ENCODE measurements around the gene ZDHHC18. TPM values are rescaled to one million over a fixed set of nuclear protein-coding genes. Genes with fewer than 3 reads are reported as not detected.

The ZDHHC18 gene
- polyA plus RNA-seq, 3 donors: 3.1 to 46.6 (median 6.0) TPM

- no peaks in the 10 kb centered on the region for H3K27me3 ChIP-seq (ENCODE audit: control insufficient read depth in 2 of 2, insufficient read depth in 2 of 2, low read length in 2 of 2)
- H3K4me1 Mint-ChIP-seq: no peaks in the 10 kb centered on the region
- H3K36me3 Mint-ChIP-seq: peaks cover 47 to 66% of the 10 kb centered on the region in 2 donors
- peaks cover 45 to 65% of the 10 kb centered on the region in 2 donors for H3K36me3 ChIP-seq (replicated peaks in 1 of 2; ENCODE audit: control insufficient read depth in 1 of 2, insufficient read depth in 2 of 2, low read length in 2 of 2)
- H3K9me3 ChIP-seq (replicated peaks in 1 of 2; ENCODE audit: control insufficient read depth in 1 of 2, insufficient read depth in 1 of 2, low read length in 2 of 2): no peaks in the 10 kb centered on the region
- no peak for DNase-seq
- H3K9me3 Mint-ChIP-seq: no peaks in the 10 kb centered on the region
- WGBS (ENCODE audit: insufficient coverage): 100% methylated on average over 4 of the region's 11 CpGs
- H3K9ac ChIP-seq (ENCODE audit: insufficient read depth, low read length, poor library complexity, severe bottlenecking): no peak overlapping the region
- no peak overlapping the region for H3K4me3 Mint-ChIP-seq
- peak overlapping the region in 2 of 7 donors; percentile 23 to 48 for H3K27ac Mint-ChIP-seq
- H2AFZ ChIP-seq (ENCODE audit: insufficient read depth, low read depth, low read length, poor library complexity, severe bottlenecking): no peak overlapping the region
- no peak overlapping the region for H3K4me3 ChIP-seq (replicated peaks in 1 of 3; ENCODE audit: low read depth in 2 of 3, low read length in 3 of 3)
- peaks cover 21% of the 10 kb centered on the region for H4K20me1 ChIP-seq (ENCODE audit: insufficient read depth, low read length)
- intact Hi-C loops (cut with micrococcal nuclease): no loop called here
- H3K79me2 ChIP-seq (ENCODE audit: insufficient read depth, low read length): no peaks in the 10 kb centered on the region
- H3K4me2 ChIP-seq (replicated peaks; ENCODE audit: extremely low read depth, low read length, poor library complexity, severe bottlenecking): no peak overlapping the region
- H3K27me3 Mint-ChIP-seq (ENCODE audit: low read depth in 3 of 3): no peaks in the 10 kb centered on the region
- H3K4me1 ChIP-seq (ENCODE audit: control insufficient read depth in 1 of 2, insufficient read depth in 2 of 2, low read length in 2 of 2): no peaks in the 10 kb centered on the region
- no peak for TF ChIP-seq CTCF (IDR thresholded peaks at IDR 0.05)
- H3K27ac ChIP-seq (ENCODE audit: low read depth in 1 of 2, low read length in 2 of 2): no peak overlapping the region
Measured at GRCh38 chr1:26856181-26856580, 29.7 kb downstream of the ZDHHC18 start.

- H3K27ac Mint-ChIP-seq: no peak overlapping the region
- no peak for DNase-seq
- Histone ChIP-seq H2AFZ (ENCODE audit: insufficient read depth, low read depth, low read length, poor library complexity, severe bottlenecking) (no peak overlapping the region), H3K4me2 (replicated peaks; ENCODE audit: extremely low read depth, low read length, poor library complexity, severe bottlenecking) (no peak overlapping the region), H3K79me2 (ENCODE audit: insufficient read depth, low read length) (no peaks in the 10 kb centered on the region), H3K4me1 (ENCODE audit: control insufficient read depth in 1 of 2, insufficient read depth in 2 of 2, low read length in 2 of 2) (no peaks in the 10 kb centered on the region), H3K9me3 (replicated peaks in 1 of 2; ENCODE audit: control insufficient read depth in 1 of 2, insufficient read depth in 1 of 2, low read length in 2 of 2) (no peaks in the 10 kb centered on the region), H3K4me3 (replicated peaks in 1 of 3; ENCODE audit: low read depth in 2 of 3, low read length in 3 of 3) (no peak overlapping the region), H3K27me3 (ENCODE audit: control insufficient read depth in 2 of 2, insufficient read depth in 2 of 2, low read length in 2 of 2) (no peaks in the 10 kb centered on the region), H4K20me1 (ENCODE audit: insufficient read depth, low read length) (peaks cover 20% of the 10 kb centered on the region), H3K27ac (ENCODE audit: low read depth in 1 of 2, low read length in 2 of 2) (no peak overlapping the region), H3K36me3 (replicated peaks in 1 of 2; ENCODE audit: control insufficient read depth in 1 of 2, insufficient read depth in 2 of 2, low read length in 2 of 2) (peaks cover 39 to 58% of the 10 kb centered on the region in 2 donors), H3K9ac (ENCODE audit: insufficient read depth, low read length, poor library complexity, severe bottlenecking) (no peak overlapping the region)
- peaks cover 40 to 60% of the 10 kb centered on the region in 2 donors for H3K36me3 Mint-ChIP-seq
- no peak overlapping the region for H3K4me3 Mint-ChIP-seq
- H3K27me3 Mint-ChIP-seq (ENCODE audit: low read depth in 3 of 3): peaks cover 0 to 2% (median 0%) of the 10 kb centered on the region in 3 donors
- intact Hi-C loops (cut with micrococcal nuclease): no loop called here
- no peaks in the 10 kb centered on the region for H3K9me3 Mint-ChIP-seq
- no peak for TF ChIP-seq CTCF (IDR thresholded peaks at IDR 0.05)
- WGBS (ENCODE audit: insufficient coverage): 98% methylated on average over 16 of the region's 21 CpGs
- no peaks in the 10 kb centered on the region for H3K4me1 Mint-ChIP-seq
Measured at GRCh38 chr1:26856604-26857469, 30.3 kb downstream of the ZDHHC18 start.

Data from CD14-positive monocyte (primary cell).